ENCODE data around the gene POMT1. TPM values are rescaled to one million over a fixed set of nuclear protein-coding genes. Genes with fewer than 3 reads are reported as not detected.

Gene POMT1
- total RNA-seq, 6 donors from 2014 or later, result 24.7 to 55.5 (median 27.2) TPM

DNA sequence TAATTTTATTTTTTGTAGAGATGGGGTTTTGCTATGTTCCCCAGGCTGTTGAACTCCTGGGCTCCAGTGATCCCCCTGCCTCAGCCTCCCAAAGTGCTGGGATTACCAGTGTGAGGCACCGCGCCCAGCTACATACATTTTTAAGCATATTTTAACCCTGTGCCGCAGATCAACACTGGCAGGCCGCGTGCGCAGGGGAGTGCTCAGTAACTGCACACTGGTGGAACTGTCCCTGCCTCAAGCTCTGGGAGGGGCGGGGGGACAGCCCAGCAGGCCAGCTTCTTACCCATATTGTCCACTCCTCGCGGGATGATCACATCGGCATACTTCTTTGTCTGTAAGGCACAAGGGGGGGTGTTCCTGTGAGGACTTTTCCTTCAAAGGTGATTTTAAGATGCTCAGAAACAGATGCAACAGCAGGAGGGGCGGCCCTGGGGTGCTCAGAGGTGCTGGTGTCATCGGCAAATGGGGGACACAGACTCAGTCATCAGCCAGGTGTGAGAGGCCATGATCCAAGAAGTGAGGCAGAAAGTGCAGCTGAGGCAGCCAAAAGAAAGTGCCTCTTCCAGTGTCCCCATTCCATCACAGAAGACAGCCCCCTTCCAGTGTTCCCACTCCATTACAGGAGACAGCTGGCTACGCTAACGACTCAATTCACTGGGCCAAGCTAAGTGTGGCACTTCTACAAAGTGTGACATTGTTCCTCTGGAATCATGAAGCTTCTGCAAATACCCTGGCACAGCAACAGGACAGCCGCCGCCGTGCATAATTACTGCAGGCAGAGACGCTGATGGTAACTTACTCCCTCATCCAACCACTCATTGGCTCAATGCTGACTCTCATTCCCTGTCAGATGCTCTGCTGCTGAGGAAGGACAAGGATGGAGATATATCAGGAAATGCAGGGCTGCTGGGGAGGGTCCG is 23.2 kb downstream of the POMT1 start:
- H3K27ac ChIP-seq, result no peak overlapping the region
- H3K27me3 ChIP-seq, result no peaks in the 10 kb centered on the region
- no peak overlapping the region for H3K4me3 ChIP-seq
- peaks cover 25 to 88% (median 81%) of the 10 kb centered on the region in 4 donors for H3K36me3 ChIP-seq
- no peaks in the 10 kb centered on the region for H3K9me3 ChIP-seq
- ATAC-seq (ENCODE audit: low FRiP score in 2 of 2) (no peak), DNase-seq (no peak)
- no peak for TF ChIP-seq POLR2AphosphoS5 (IDR thresholded peaks at IDR 0.05)
- TF ChIP-seq EP300 (IDR thresholded peaks at IDR 0.05), result no peak
- TF ChIP-seq POLR2A (IDR thresholded peaks at IDR 0.05), result no peak
- TF ChIP-seq, protein P1, sequence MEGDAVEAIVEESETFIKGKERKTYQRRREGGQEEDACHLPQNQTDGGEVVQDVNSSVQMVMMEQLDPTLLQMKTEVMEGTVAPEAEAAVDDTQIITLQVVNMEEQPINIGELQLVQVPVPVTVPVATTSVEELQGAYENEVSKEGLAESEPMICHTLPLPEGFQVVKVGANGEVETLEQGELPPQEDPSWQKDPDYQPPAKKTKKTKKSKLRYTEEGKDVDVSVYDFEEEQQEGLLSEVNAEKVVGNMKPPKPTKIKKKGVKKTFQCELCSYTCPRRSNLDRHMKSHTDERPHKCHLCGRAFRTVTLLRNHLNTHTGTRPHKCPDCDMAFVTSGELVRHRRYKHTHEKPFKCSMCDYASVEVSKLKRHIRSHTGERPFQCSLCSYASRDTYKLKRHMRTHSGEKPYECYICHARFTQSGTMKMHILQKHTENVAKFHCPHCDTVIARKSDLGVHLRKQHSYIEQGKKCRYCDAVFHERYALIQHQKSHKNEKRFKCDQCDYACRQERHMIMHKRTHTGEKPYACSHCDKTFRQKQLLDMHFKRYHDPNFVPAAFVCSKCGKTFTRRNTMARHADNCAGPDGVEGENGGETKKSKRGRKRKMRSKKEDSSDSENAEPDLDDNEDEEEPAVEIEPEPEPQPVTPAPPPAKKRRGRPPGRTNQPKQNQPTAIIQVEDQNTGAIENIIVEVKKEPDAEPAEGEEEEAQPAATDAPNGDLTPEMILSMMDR (IDR thresholded peaks at IDR 0.05), result no peak
- peaks cover 8 to 13% (median 11%) of the 10 kb centered on the region in 4 donors for H3K4me1 ChIP-seq
- WGBS, 2 donors, result 90 to 94% methylated on average over 12 to 19 of the region's 19 CpGs

- WGBS, 2 donors, result 92 to 94% methylated on average over 5 to 7 of the region's 7 CpGs
- no peak for ATAC-seq (ENCODE audit: low FRiP score in 2 of 2)
- peaks cover 12 to 20% (median 15%) of the 10 kb centered on the region in 4 donors for H3K4me1 ChIP-seq
- DNase-seq, result no peak
- no peaks in the 10 kb centered on the region for H3K9me3 ChIP-seq
- no peaks in the 10 kb centered on the region for H3K27me3 ChIP-seq
- no peak overlapping the region for H3K27ac ChIP-seq
- TF ChIP-seq POLR2AphosphoS5 (IDR thresholded peaks at IDR 0.05), result no peak
- no peak for TF ChIP-seq EP300 (IDR thresholded peaks at IDR 0.05)
- TF ChIP-seq POLR2A (IDR thresholded peaks at IDR 0.05), result no peak
- TF ChIP-seq, protein P1 (IDR thresholded peaks at IDR 0.05), result no peak
- peaks cover 21 to 66% (median 60%) of the 10 kb centered on the region in 4 donors for H3K36me3 ChIP-seq
- H3K4me3 ChIP-seq, result no peak overlapping the region
Observed at GRCh38 chr9:131528186-131528585, 25.5 kb downstream of the POMT1 start.

DNA sequence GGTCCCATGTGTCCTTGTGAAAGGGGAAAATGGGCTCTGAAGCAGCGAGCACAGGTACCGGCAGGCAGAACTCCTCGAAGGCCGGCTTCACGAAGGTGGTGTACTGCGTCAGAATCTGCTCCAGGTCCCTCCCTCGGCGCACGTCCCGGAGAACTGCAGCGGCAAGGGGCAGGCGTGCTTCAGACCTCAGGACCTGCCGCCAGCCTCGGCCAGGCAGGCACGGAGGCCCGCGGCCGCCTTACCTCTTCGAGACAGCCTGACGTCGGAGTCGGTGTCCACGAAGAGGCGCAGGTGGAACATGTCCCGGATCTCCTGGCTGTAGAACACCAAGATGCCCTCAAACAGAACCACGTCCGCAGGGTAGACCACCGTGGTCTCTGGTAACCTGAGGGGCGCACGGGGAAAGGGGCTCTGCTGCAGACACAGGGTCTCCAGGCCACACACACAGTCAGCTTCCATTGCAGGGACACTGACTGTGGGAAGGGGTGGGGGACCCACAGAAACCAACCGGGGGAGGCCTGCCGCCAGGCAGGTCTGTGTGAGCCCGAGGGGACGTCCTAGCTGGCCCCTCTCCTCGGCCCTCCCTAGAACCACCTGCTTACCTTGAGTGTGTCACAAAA is 26.3 kb downstream of the POMT1 start:
- peak in 1 of 2 donors; percentile 81 for DNase-seq
- Histone ChIP-seq H3K27ac (no peak overlapping the region), H3K4me1 (peaks cover 12 to 20% (median 15%) of the 10 kb centered on the region in 4 donors), H3K36me3 (peaks cover 21 to 58% (median 52%) of the 10 kb centered on the region in 4 donors), H3K9me3 (no peaks in the 10 kb centered on the region), H3K4me3 (no peak overlapping the region), H3K27me3 (no peaks in the 10 kb centered on the region)
- TF ChIP-seq POLR2AphosphoS5 (IDR thresholded peaks at IDR 0.05) (no peak), POLR2A (IDR thresholded peaks at IDR 0.05) (no peak), EP300 (IDR thresholded peaks at IDR 0.05) (no peak)
- TF ChIP-seq, protein P1 (IDR thresholded peaks at IDR 0.05), result no peak
- WGBS, 2 donors, result 95 to 97% methylated on average over 21 to 35 of the region's 35 CpGs
- no peak for ATAC-seq (ENCODE audit: low FRiP score in 2 of 2)

GRCh38 chr9:131529597-131530545 is 27.2 kb downstream of the POMT1 start:
- ATAC-seq (ENCODE audit: low FRiP score in 2 of 2) (no peak), DNase-seq (no peak)
- peak overlapping the region in 3 of 4 donors; percentile 83 to 87 (median 87) for H3K27ac ChIP-seq
- peaks cover 12 to 20% (median 15%) of the 10 kb centered on the region in 4 donors for H3K4me1 ChIP-seq
- no peaks in the 10 kb centered on the region for H3K27me3 ChIP-seq
- TF ChIP-seq POLR2A (IDR thresholded peaks at IDR 0.05), result no peak
- TF ChIP-seq, protein P1 (IDR thresholded peaks at IDR 0.05), result no peak
- no peak for TF ChIP-seq POLR2AphosphoS5 (IDR thresholded peaks at IDR 0.05)
- no peak for TF ChIP-seq EP300 (IDR thresholded peaks at IDR 0.05)
- 55 to 68% methylated on average over 14 to 20 of the region's 24 CpGs for WGBS, 2 donors
- H3K4me3 ChIP-seq, result peak overlapping the region; percentile 71 to 100 (median 94)
- H3K9me3 ChIP-seq, result no peaks in the 10 kb centered on the region
- H3K36me3 ChIP-seq, result peaks cover 18 to 49% (median 44%) of the 10 kb centered on the region in 4 donors

Measured in upper lobe of left lung (tissue), 6 donors.